Ovary (tissue), 3 donors: ENCODE results near the gene UBE2L3.
"Not testable (repeated sequence)": the region's sequence is repeated elsewhere in the genome, so short reads cannot be mapped to it uniquely, and the experiment has no call there.

ENCODE experiments used
- EP300 ChIP-seq: sonication (generic); formaldehyde crosslinking; IDR thresholded peaks from one replicate; pipeline ENCODE4 v1.6.1; 2017; ENCODE audit warnings: antibody characterized with exemption
- TF ChIP-seq, protein P1 (sequence below), 3 donors: fragments of 450-650 bp in 2 of 3; fragments of 200-600 bp in 1 of 3; IDR thresholded peaks; one replicate each; pipeline versions ENCODE4 v1.5.1 to v1.8.0; 2016 to 2022; ENCODE audit warnings: antibody characterized with exemption in 3 of 3, mild to moderate bottlenecking in 1 of 3
- donor health status: DM: no; HTN: no; CAD: no.

DNA sequence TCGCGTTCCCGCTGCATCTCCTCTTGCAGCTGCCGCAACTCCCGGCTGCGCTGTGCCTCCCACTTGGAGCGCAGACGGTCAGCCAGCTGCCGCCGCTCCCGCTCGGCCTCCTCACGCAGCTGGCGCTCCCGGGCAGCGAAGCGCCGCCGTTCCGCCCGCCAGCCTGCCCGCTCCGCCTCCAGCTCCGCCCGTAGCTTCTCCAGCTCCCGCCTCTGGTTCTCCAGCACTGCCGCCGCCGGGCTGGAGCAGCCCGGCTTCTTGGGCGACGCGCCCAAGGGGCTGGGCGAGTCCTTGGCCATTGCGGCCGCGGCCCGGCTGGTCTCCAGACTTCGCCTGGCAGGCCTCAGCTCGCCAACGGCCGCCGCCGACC, 16.9 kb upstream of the UBE2L3 start:
- TF ChIP-seq, protein P1, sequence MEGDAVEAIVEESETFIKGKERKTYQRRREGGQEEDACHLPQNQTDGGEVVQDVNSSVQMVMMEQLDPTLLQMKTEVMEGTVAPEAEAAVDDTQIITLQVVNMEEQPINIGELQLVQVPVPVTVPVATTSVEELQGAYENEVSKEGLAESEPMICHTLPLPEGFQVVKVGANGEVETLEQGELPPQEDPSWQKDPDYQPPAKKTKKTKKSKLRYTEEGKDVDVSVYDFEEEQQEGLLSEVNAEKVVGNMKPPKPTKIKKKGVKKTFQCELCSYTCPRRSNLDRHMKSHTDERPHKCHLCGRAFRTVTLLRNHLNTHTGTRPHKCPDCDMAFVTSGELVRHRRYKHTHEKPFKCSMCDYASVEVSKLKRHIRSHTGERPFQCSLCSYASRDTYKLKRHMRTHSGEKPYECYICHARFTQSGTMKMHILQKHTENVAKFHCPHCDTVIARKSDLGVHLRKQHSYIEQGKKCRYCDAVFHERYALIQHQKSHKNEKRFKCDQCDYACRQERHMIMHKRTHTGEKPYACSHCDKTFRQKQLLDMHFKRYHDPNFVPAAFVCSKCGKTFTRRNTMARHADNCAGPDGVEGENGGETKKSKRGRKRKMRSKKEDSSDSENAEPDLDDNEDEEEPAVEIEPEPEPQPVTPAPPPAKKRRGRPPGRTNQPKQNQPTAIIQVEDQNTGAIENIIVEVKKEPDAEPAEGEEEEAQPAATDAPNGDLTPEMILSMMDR (IDR thresholded peaks at IDR 0.05): not testable (repeated sequence)
- TF ChIP-seq EP300: not testable (repeated sequence)
